GM21528 (cell line): ENCODE measurements around the gene WSCD1.

Experiments used
- ATAC-seq: cut with Tn5 transposase; IDR thresholded peaks from one replicate; pipeline ENCODE4 v1.9.1; 2021; ENCODE audit warnings: mild to moderate bottlenecking, moderate library complexity; ENCODE audit not compliant: unreplicated experiment, low FRiP score

The WSCD1 gene

GRCh38 chr17:6084311-6085161, 14.4 kb downstream of the WSCD1 start:
- no peak for ATAC-seq

- ATAC-seq = no peak
Measured at GRCh38 chr17:6085812-6086211, 15.6 kb downstream of the WSCD1 start.

- no peak for ATAC-seq
Measured at GRCh38 chr17:6086603-6087400, 16.6 kb downstream of the WSCD1 start.

GRCh38 chr17:6088141-6088540, 18.0 kb downstream of the WSCD1 start:
- no peak for ATAC-seq

GRCh38 chr17:6090253-6090652, 20.1 kb downstream of the WSCD1 start:
- no peak for ATAC-seq

- ATAC-seq = no peak
Measured at GRCh38 chr17:6092182-6092902, 22.2 kb downstream of the WSCD1 start.

- ATAC-seq = no peak
Measured at GRCh38 chr17:6092903-6093468, 22.8 kb downstream of the WSCD1 start.

- ATAC-seq = no peak
Measured at GRCh38 chr17:6094453-6094852, 24.3 kb downstream of the WSCD1 start.

- ATAC-seq = no peak
Measured at GRCh38 chr17:6094926-6095325, 24.7 kb downstream of the WSCD1 start.

GRCh38 chr17:6095501-6095900, 25.3 kb downstream of the WSCD1 start:
- no peak for ATAC-seq

- ATAC-seq = no peak
Measured at GRCh38 chr17:6096201-6097004, 26.2 kb downstream of the WSCD1 start.

GRCh38 chr17:6097005-6097279, 26.8 kb downstream of the WSCD1 start:
- no peak for ATAC-seq

GRCh38 chr17:6098050-6098822, 28.1 kb downstream of the WSCD1 start:
- ATAC-seq = no peak

GRCh38 chr17:6098823-6099180, 28.6 kb downstream of the WSCD1 start:
- no peak for ATAC-seq

- ATAC-seq = no peak
Measured at GRCh38 chr17:6099492-6099891, 29.3 kb downstream of the WSCD1 start.

- no peak for ATAC-seq
Measured at GRCh38 chr17:6100146-6100545, 30.0 kb downstream of the WSCD1 start.

GRCh38 chr17:6100891-6101500, 30.8 kb downstream of the WSCD1 start:
- no peak for ATAC-seq

- no peak for ATAC-seq
Measured at GRCh38 chr17:6101706-6102105, 31.5 kb downstream of the WSCD1 start.

- no peak for ATAC-seq
Measured at GRCh38 chr17:6102615-6103014, 32.4 kb downstream of the WSCD1 start.
